B cell (primary cell): Measurements from ENCODE around the gene S100A5. TPM values are rescaled to one million over a fixed set of nuclear protein-coding genes. Genes with fewer than 3 reads are reported as not detected.
"Not testable (repeated sequence)": the region's sequence is repeated elsewhere in the genome, so short reads cannot be mapped to it uniquely, and the experiment has no call there.

Experiments
- ATAC-seq: fragments of 200-7000 bp; cut with Tn5 transposase; one replicate; pipeline ENCODE4 v1.10.0; 2021; ENCODE audit warnings: low read depth, mild to moderate bottlenecking, moderate number of reproducible peaks, moderate library complexity
- CTCF ChIA-PET: fragments of 350-600 bp; sonication (Branson Sonifier 250); formaldehyde crosslinking; loops from one replicate; lab custom pipeline; 2021; ENCODE audit warnings: antibody characterized with exemption, inconsistent platforms; lab: Charles Lee
- POLR2A ChIA-PET: fragments of 350-600 bp; sonication (Branson Sonifier 250); formaldehyde crosslinking; loops from one replicate; lab custom pipeline; 2021; ENCODE audit warnings: antibody characterized with exemption; lab: Charles Lee
- DNase-seq: peaks from one replicate; pipeline ENCODE4 v3.0.0; 2013
- H2AFZ ChIP-seq: 2 replicates; pipeline ENCODE4 v1.6.1; 2012; ENCODE audit warnings: mild to moderate bottlenecking, low read depth, low read length; ENCODE audit not compliant: insufficient read depth, poor library complexity, severe bottlenecking
- H3K27ac ChIP-seq, 2 donors: 1 replicate in 1 of 2; 2 replicates in 1 of 2; pipeline ENCODE4 v1.5.1; 2012 to 2013; ENCODE audit warnings: low read length in 2 of 2, mild to moderate bottlenecking in 2 of 2, moderate library complexity in 1 of 2
- H3K27me3 ChIP-seq, 4 experiments: fragments of 200-600 bp in 1 of 4; sonication (generic) in 1 of 4; replicated peaks in 1 of 4; 1 replicate in 2 of 4; 2 replicates in 2 of 4; pipeline versions ENCODE4 v1.6.1 to v1.7.0; 2013 to 2016; ENCODE audit warnings: low read length in 3 of 4, mild to moderate bottlenecking in 2 of 4, mixed read lengths in 1 of 4, moderate library complexity in 1 of 4; ENCODE audit not compliant: insufficient read depth in 4 of 4, control insufficient read depth in 3 of 4; ENCODE audit errors: control extremely low read depth in 1 of 4
- H3K36me3 ChIP-seq, 2 experiments: replicated peaks in 1 of 2; 1 replicate in 1 of 2; 2 replicates in 1 of 2; pipeline versions ENCODE4 v1.6.1 to v1.7.1; 2013; ENCODE audit warnings: low read length in 1 of 2; ENCODE audit not compliant: insufficient read depth in 2 of 2, control insufficient read depth in 1 of 2; ENCODE audit errors: control extremely low read depth in 1 of 2, extremely low read depth in 1 of 2
- H3K4me1 ChIP-seq, 2 donors: fragments of 200-600 bp in 1 of 2; sonication (generic) in 1 of 2; 1 replicate in 1 of 2; 2 replicates in 1 of 2; pipeline versions ENCODE4 v1.5.1 to v1.6.1; 2013 to 2017; ENCODE audit warnings: low read length in 2 of 2; ENCODE audit not compliant: control insufficient read depth in 2 of 2, insufficient read depth in 2 of 2
- H3K4me2 ChIP-seq: replicated peaks from 2 replicates; pipeline ENCODE3; 2012; ENCODE audit warnings: mild to moderate bottlenecking, low read depth, low read length; ENCODE audit not compliant: poor library complexity, severe bottlenecking
- H3K4me3 ChIP-seq, 5 experiments: fragments of 200-600 bp in 1 of 5; sonication (generic) in 1 of 5; 1 replicate in 3 of 5; 2 replicates in 2 of 5; pipeline versions ENCODE4 v1.5.1 to v1.7.0; 2011 to 2016; ENCODE audit warnings: low read length in 4 of 5, mild to moderate bottlenecking in 4 of 5, low read depth in 2 of 5, control low read depth in 1 of 5, moderate library complexity in 1 of 5; ENCODE audit not compliant: insufficient read depth in 1 of 5; ENCODE audit errors: control extremely low read depth in 1 of 5, extremely low read depth in 1 of 5
- H3K79me2 ChIP-seq: fragments of 200-600 bp; sonication (generic); one replicate; pipeline ENCODE4 v1.6.0; 2016; ENCODE audit warnings: low read length; ENCODE audit not compliant: control insufficient read depth, insufficient read depth
- H3K9ac ChIP-seq: fragments of 200-600 bp; sonication (generic); 2 replicates; pipeline ENCODE4 v1.6.1; 2017; ENCODE audit warnings: mild to moderate bottlenecking, low read length, moderate library complexity
- H3K9me3 ChIP-seq, 3 donors: one replicate each; pipeline versions ENCODE4 v1.6.1 to v1.7.1; 2013; ENCODE audit warnings: low read length in 2 of 3; ENCODE audit not compliant: control insufficient read depth in 2 of 3, insufficient read depth in 1 of 3; ENCODE audit errors: control extremely low read depth in 1 of 3
- H4K20me1 ChIP-seq: 2 replicates; pipeline ENCODE4 v1.6.0; 2012; ENCODE audit warnings: mild to moderate bottlenecking, low read length; ENCODE audit not compliant: insufficient read depth, control insufficient read depth, poor library complexity, severe bottlenecking
- H3K27ac Mint-ChIP-seq: one replicate; pipeline ENCODE4 v1.8.0; 2021; ENCODE audit warnings: mixed read lengths
- H3K27me3 Mint-ChIP-seq: one replicate; pipeline ENCODE4 v1.8.0; 2021; ENCODE audit warnings: mixed read lengths
- H3K4me1 Mint-ChIP-seq: one replicate; pipeline ENCODE4 v1.8.0; 2021; ENCODE audit warnings: mixed read lengths
- H3K4me3 Mint-ChIP-seq: one replicate; pipeline ENCODE4 v1.8.0; 2021; ENCODE audit warnings: mixed read lengths
- H3K9me3 Mint-ChIP-seq: one replicate; pipeline ENCODE4 v1.8.0; 2022; ENCODE audit warnings: mixed read lengths; ENCODE audit not compliant: insufficient read depth
- CTCF ChIP-seq: fragments of 200-600 bp; IDR thresholded peaks from one replicate; pipeline ENCODE4 v1.8.0; 2022; ENCODE audit warnings: antibody characterized with exemption, mild to moderate bottlenecking
- EZH2 ChIP-seq: IDR thresholded peaks from 2 replicates; pipeline ENCODE4 v1.6.1; 2012; ENCODE audit warnings: borderline replicate concordance, low read depth, mild to moderate bottlenecking, moderate library complexity, low read length; ENCODE audit not compliant: insufficient read depth, poor library complexity, severe bottlenecking
- WGBS: methylation state at CpG from one replicate; pipeline ENCODE4 v1.1.5; 2013; ENCODE audit warnings: missing lambda C conversion rate; ENCODE audit not compliant: insufficient coverage; 5-methylcytosine and 5-hydroxymethylcytosine counted together
- intact Hi-C: fragments of 100-400 bp; cut with micrococcal nuclease; formaldehyde crosslinking; loops from one replicate; pipeline ENCODE4 v1.10.0; 2022
- polyA plus RNA-seq: library from polyadenylated mRNA; depleted of rRNA; stranded (reverse); fragments of >200 nt; gene quantifications from 2 replicates; pipeline ENCODE4 v1.2.3, GENCODE V29; 2012
- total RNA-seq, 2 donors: library from RNA; stranded (reverse); fragments of 120-200 nt in 1 of 2; gene quantifications; 1 replicate in 1 of 2; 2 replicates in 1 of 2; pipeline versions ENCODE4 v1.2.3 to v1.2.4, GENCODE V29; 2013 to 2022

S100A5 gene
- total and polyA plus RNA-seq, 2 donors (not counting 1 experiment from before 2014, with no cell fraction given), result 0.64 TPM; not detected in 1

GRCh38 chr1:153577138-153577537 lies 36.4 kb upstream of the S100A5 start:
- Histone ChIP-seq H3K27me3 (peaks cover 0 to 4% (median 1%) of the 10 kb centered on the region in 4 experiments), H3K4me2 (no peak overlapping the region), H3K27ac (no peak overlapping the region), H3K9me3 (no peaks in the 10 kb centered on the region), H3K36me3 (no peaks in the 10 kb centered on the region), H2AFZ (peak overlapping the region; percentile 46), H3K4me3 (no peak overlapping the region), H3K9ac (no peak overlapping the region), H4K20me1 (no peaks in the 10 kb centered on the region), H3K79me2 (no peaks in the 10 kb centered on the region), H3K4me1 (peaks cover 4 to 14% of the 10 kb centered on the region in 2 donors)
- Mint-ChIP-seq H3K4me3 (no peak overlapping the region), H3K27me3 (peaks cover 14% of the 10 kb centered on the region), H3K4me1 (peaks cover 13% of the 10 kb centered on the region), H3K27ac (no peak overlapping the region), H3K9me3 (no peaks in the 10 kb centered on the region)
- 0% methylated on average over 1 of the region's 4 CpGs for WGBS
- POLR2A ChIA-PET, result interaction anchor here (0.5 kb wide), 1 partner anchor 14 kb away, joined by 4 read pairs; no protein-coding TSS in a partner anchor
- intact Hi-C loops, result no loop called here
- no peak for TF ChIP-seq EZH2
- no peak for TF ChIP-seq CTCF
- CTCF ChIA-PET, result interaction anchor here (1.0 to 2.6 kb wide), 6 partner anchors 9 to 67 kb away, joined by 3 to 11 read pairs (median 4); partner anchors contain the start of gene CHTOP
- no peak for DNase-seq
- no peak for ATAC-seq

- H3K4me3 ChIP-seq, H3K4me2 ChIP-seq, DNase-seq, H2AFZ ChIP-seq, intact Hi-C loops, H3K36me3 ChIP-seq, H3K4me3 Mint-ChIP-seq, POLR2A ChIA-PET, H3K79me2 ChIP-seq, H3K9me3 ChIP-seq, H4K20me1 ChIP-seq, H3K9me3 Mint-ChIP-seq, H3K27ac ChIP-seq, H3K27me3 ChIP-seq, H3K27ac Mint-ChIP-seq, ATAC-seq, H3K9ac ChIP-seq: not testable (repeated sequence)
- WGBS, result no CpG with 5 or more reads among the region's 10 CpGs
- CTCF ChIA-PET, result interaction anchor here (1.0 kb wide), 1 partner anchor 65 kb away, joined by 4 read pairs; no protein-coding TSS in a partner anchor
- peaks cover 4 to 14% of the 10 kb centered on the region in 2 donors for H3K4me1 ChIP-seq
- Mint-ChIP-seq H3K4me1 (peaks cover 15% of the 10 kb centered on the region), H3K27me3 (peaks cover 20% of the 10 kb centered on the region)
These were observed 34.8 kb upstream of the S100A5 start for GRCh38 chr1:153575497-153575896.

GRCh38 chr1:153575081-153575491 lies 34.4 kb upstream of the S100A5 start:
- H3K4me2 ChIP-seq, CTCF ChIA-PET, intact Hi-C loops, H3K27me3 ChIP-seq, H3K27ac Mint-ChIP-seq, H3K4me3 Mint-ChIP-seq, H3K9ac ChIP-seq, H3K9me3 Mint-ChIP-seq, H4K20me1 ChIP-seq, H3K4me3 ChIP-seq, H3K36me3 ChIP-seq, H3K9me3 ChIP-seq, H3K79me2 ChIP-seq, POLR2A ChIA-PET, H2AFZ ChIP-seq, ATAC-seq, H3K27ac ChIP-seq, DNase-seq: not testable (repeated sequence)
- H3K27me3 Mint-ChIP-seq, result peaks cover 21% of the 10 kb centered on the region
- 98% methylated on average over 17 of the region's 35 CpGs for WGBS
- H3K4me1 Mint-ChIP-seq, result peaks cover 15% of the 10 kb centered on the region
- H3K4me1 ChIP-seq, result peaks cover 4 to 14% of the 10 kb centered on the region in 2 donors
